Ishikawa (cell line): ENCODE data around the gene PRLH.

Experiments
- CREB1 ChIP-seq: IDR thresholded peaks from 2 replicates; pipeline ENCODE4 v1.6.1; 2012; ENCODE audit warnings: low read depth
- EGR1 ChIP-seq: IDR thresholded peaks from 2 replicates; pipeline ENCODE4 v1.6.1; 2012
- EP300 ChIP-seq: IDR thresholded peaks from 2 replicates; pipeline ENCODE4 v1.6.1; 2012; ENCODE audit warnings: borderline replicate concordance
- FOXM1 ChIP-seq: IDR thresholded peaks from 2 replicates; pipeline ENCODE4 v1.6.1; 2012; ENCODE audit warnings: low read depth, borderline replicate concordance
- MAX ChIP-seq: IDR thresholded peaks from 2 replicates; pipeline ENCODE4 v1.6.1; 2012
- NFIC ChIP-seq: IDR thresholded peaks from 2 replicates; pipeline ENCODE4 v1.6.1; 2012
- RAD21 ChIP-seq: IDR thresholded peaks from 2 replicates; pipeline ENCODE4 v1.6.1; 2012; ENCODE audit warnings: low read depth
- REST ChIP-seq: IDR thresholded peaks from 2 replicates; pipeline ENCODE4 v1.6.1; 2012; ENCODE audit warnings: low read depth, mild to moderate bottlenecking
- TEAD4 ChIP-seq: IDR thresholded peaks from 2 replicates; pipeline ENCODE4 v1.6.1; 2012
- YY1 ChIP-seq: IDR thresholded peaks from 2 replicates; pipeline ENCODE4 v1.6.1; 2012; ENCODE audit warnings: low read depth

GRCh38 chr2:237551071-237551574 is 15.3 kb upstream of the PRLH start:
- TF ChIP-seq FOXM1 (no peak), EGR1 (no peak), YY1 (no peak), CREB1 (no peak), REST (no peak), EP300 (no peak), TEAD4 (no peak), RAD21 (no peak), NFIC (no peak), MAX (no peak)
